Measurements from ENCODE around the gene PNPLA3. TPM values are rescaled to one million over a fixed set of nuclear protein-coding genes. Genes with fewer than 3 reads are reported as not detected.
"Not testable (repeated sequence)": the region's sequence is repeated elsewhere in the genome, so short reads cannot be mapped to it uniquely, and the experiment has no call there.

The PNPLA3 gene
- polyA plus RNA-seq, 1 donor: 1.3 TPM

DNA sequence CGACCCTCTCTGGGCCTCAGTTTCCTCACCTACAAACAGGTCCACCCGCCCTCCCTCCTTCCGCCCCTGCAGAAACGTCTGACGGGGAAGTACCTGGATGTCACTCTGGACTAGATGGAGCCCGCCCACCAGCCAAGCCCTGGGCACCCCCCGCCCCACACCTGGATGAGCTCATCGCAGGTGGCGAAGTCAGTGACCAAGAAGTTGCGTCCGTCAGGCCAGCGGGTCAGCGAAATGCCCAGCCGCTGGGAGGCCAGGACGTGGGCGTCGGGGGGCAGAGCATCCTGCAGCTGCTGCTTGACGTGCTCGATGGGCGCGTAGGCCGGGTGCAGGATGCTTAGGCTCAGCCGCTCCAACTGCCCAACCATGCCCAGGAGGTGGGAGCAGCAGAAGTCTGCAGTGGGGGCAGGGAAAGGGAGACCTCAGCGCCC is 32.7 kb upstream of the PNPLA3 start:
- Histone ChIP-seq H3K27me3 (ENCODE audit: control insufficient read depth, insufficient read depth, low read length) (peaks cover 53% of the 10 kb centered on the region), H3K36me3 (ENCODE audit: control insufficient read depth, insufficient read depth, low read length) (no peaks in the 10 kb centered on the region), H3K4me1 (ENCODE audit: control insufficient read depth, insufficient read depth, low read length) (no peaks in the 10 kb centered on the region), H3K4me3 (ENCODE audit: low read length) (no peak overlapping the region), H3K9me3 (ENCODE audit: control insufficient read depth, low read depth, low read length) (no peaks in the 10 kb centered on the region), H3K27ac (ENCODE audit: low read length) (no peak overlapping the region)
- DNase-seq: no peak
- no CpG with 5 or more reads among the region's 24 CpGs for WGBS (ENCODE audit: insufficient coverage, low lambda C conversion rate)

DNA sequence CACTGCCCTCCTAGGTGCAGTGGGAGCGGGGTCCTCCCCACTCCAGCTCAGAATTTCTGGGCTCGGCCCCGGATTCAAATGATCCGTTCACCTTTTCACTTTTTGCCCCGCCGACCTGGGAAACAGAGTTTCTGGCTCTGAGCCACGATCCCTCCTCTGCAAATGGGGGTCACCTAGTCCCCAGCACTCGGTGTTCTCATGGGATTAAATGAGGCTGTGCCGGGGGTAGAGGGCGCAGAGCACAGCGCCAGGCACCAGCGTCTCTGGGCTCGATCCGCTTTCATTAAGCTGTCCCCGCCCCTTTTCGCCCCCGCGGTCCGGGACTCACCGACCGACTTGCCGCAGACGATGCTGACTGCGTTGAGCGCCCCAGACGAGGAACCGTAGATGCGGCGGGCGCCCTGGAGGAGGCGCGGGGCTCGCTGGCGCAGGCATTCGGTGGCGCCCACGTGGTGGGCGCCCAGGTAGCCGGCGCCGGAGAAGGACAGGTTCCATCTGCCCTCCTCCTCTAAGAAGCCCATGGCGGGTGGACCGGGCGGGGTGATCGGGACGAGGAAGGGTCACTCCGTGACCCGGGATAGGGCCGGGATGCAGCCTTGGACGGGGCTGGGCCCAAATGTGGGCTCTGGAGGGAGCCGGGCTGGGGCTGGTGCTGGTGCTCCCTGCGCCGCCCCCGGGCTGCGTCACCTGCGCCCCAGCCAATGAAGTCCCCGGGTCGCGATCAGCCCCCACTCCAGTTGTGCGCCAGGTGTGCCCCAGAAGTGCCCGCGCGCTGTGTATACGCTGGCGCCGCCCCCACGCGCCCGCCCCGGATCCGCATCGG is 32.0 kb upstream of the PNPLA3 start, which contains the start of gene PNPLA5:
Gene PNPLA5, minus strand, starts transcription at position 654 of the 823 bp plus-strand sequence. Its CDS starts 133 bp downstream, at position 521.
- Histone ChIP-seq H3K36me3 (ENCODE audit: control insufficient read depth, insufficient read depth, low read length) (no peaks in the 10 kb centered on the region), H3K4me3 (ENCODE audit: low read length) (no peak within 1 kb of the TSS), H3K9me3 (ENCODE audit: control insufficient read depth, low read depth, low read length) (no peaks in the 10 kb centered on the region), H3K27me3 (ENCODE audit: control insufficient read depth, insufficient read depth, low read length) (peaks cover 53% of the 10 kb centered on the region), H3K27ac (ENCODE audit: low read length) (no peak within 1 kb of the TSS), H3K4me1 (ENCODE audit: control insufficient read depth, insufficient read depth, low read length) (no peaks in the 10 kb centered on the region)
- no CpG with 5 or more reads among the region's 72 CpGs for WGBS (ENCODE audit: insufficient coverage, low lambda C conversion rate)
- DNase-seq: no peak

DNA sequence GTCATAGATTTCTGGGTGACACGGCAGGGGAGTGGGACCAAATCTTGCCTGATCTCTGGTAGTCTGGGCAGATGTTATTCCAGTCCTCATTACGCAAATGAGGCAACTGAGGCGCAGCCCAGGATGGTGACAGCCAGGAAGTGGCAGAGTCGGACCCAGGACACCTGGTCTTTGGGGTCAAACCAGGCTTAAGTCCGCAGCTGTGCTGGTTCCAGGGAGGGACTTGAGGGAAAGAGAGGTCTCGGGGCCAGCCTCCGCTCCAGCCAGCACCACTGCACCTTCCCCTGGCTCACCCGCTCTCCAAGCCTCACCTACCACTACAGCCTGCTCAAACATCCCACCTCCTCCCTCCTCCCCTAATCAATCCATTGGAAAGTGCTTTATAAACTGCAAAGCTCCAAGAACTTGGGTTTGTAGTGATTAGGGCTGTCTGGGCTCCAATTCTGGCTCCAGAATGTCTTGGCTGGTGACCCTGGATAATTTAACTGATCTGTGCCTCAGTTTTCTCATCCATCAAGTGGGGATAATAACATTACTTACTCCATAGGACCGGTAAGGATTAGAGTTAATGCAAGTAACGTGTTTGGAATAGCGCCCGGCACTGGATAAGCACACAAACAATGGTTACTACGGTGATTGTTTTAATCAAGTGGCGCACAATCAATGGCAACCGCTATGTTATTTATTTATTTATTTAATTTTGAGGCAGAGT is 31.3 kb upstream of the PNPLA3 start:
- H3K4me1 ChIP-seq (ENCODE audit: control insufficient read depth, insufficient read depth, low read length): no peaks in the 10 kb centered on the region
- peaks cover 53% of the 10 kb centered on the region for H3K27me3 ChIP-seq (ENCODE audit: control insufficient read depth, insufficient read depth, low read length)
- H3K9me3 ChIP-seq (ENCODE audit: control insufficient read depth, low read depth, low read length): no peaks in the 10 kb centered on the region
- no CpG with 5 or more reads among the region's 15 CpGs for WGBS (ENCODE audit: insufficient coverage, low lambda C conversion rate)
- no peaks in the 10 kb centered on the region for H3K36me3 ChIP-seq (ENCODE audit: control insufficient read depth, insufficient read depth, low read length)
- no peak for DNase-seq
- no peak overlapping the region for H3K4me3 ChIP-seq (ENCODE audit: low read length)
- no peak overlapping the region for H3K27ac ChIP-seq (ENCODE audit: low read length)

DNA sequence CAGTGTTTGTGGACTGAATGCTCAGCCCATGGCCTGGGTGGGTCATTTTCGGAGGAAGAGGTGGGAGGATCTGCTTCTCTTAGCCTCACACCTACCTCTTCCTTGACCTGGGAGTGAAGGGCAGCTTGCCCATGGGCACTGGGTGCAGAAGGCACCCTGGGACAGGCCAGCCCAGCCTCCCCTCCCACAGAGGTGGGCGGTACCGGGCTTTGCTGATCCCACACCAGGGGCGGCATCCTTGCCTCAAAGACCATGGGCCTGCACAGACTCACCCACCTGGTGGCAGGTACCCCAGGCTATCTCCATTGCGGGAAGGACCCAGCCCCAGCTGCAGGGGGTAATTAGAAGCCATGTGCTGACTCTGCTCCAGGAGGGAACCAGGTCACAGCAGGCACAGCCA is 30.3 kb upstream of the PNPLA3 start:
- no peak for DNase-seq
- Histone ChIP-seq H3K9me3 (ENCODE audit: control insufficient read depth, low read depth, low read length) (no peaks in the 10 kb centered on the region), H3K27ac (ENCODE audit: low read length) (no peak overlapping the region), H3K4me1 (ENCODE audit: control insufficient read depth, insufficient read depth, low read length) (no peaks in the 10 kb centered on the region), H3K27me3 (ENCODE audit: control insufficient read depth, insufficient read depth, low read length) (peaks cover 47% of the 10 kb centered on the region), H3K4me3 (ENCODE audit: low read length) (no peak overlapping the region), H3K36me3 (ENCODE audit: control insufficient read depth, insufficient read depth, low read length) (no peaks in the 10 kb centered on the region)
- WGBS (ENCODE audit: insufficient coverage, low lambda C conversion rate): no CpG with 5 or more reads among the region's 5 CpGs

DNA sequence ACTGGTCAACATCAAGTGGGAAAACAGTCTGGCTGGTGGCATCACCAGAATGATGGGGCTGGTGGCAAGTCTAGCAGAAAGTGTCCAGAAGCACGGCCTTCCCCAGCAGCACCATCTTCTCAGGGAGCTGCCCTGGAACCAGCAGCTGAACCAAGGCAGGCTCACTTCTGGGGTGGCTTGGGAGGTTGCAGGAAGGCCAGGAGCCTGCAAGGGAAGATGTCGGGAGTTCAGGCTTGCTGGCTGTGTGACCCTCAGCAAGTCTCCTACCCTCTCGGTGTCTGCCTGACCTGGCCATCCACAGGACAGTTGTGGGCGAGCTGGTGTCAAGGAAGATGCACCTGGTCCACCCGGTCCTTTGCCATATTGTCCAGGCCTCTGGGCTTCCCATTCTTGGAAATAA is 29.5 kb upstream of the PNPLA3 start:
- Histone ChIP-seq H3K36me3 (ENCODE audit: control insufficient read depth, insufficient read depth, low read length) (no peaks in the 10 kb centered on the region), H3K27ac (ENCODE audit: low read length) (no peak overlapping the region), H3K9me3 (ENCODE audit: control insufficient read depth, low read depth, low read length) (no peaks in the 10 kb centered on the region), H3K4me1 (ENCODE audit: control insufficient read depth, insufficient read depth, low read length) (no peaks in the 10 kb centered on the region), H3K27me3 (ENCODE audit: control insufficient read depth, insufficient read depth, low read length) (peaks cover 42% of the 10 kb centered on the region), H3K4me3 (ENCODE audit: low read length) (no peak overlapping the region)
- DNase-seq: no peak
- WGBS (ENCODE audit: insufficient coverage, low lambda C conversion rate): no CpG with 5 or more reads among the region's 5 CpGs

DNA sequence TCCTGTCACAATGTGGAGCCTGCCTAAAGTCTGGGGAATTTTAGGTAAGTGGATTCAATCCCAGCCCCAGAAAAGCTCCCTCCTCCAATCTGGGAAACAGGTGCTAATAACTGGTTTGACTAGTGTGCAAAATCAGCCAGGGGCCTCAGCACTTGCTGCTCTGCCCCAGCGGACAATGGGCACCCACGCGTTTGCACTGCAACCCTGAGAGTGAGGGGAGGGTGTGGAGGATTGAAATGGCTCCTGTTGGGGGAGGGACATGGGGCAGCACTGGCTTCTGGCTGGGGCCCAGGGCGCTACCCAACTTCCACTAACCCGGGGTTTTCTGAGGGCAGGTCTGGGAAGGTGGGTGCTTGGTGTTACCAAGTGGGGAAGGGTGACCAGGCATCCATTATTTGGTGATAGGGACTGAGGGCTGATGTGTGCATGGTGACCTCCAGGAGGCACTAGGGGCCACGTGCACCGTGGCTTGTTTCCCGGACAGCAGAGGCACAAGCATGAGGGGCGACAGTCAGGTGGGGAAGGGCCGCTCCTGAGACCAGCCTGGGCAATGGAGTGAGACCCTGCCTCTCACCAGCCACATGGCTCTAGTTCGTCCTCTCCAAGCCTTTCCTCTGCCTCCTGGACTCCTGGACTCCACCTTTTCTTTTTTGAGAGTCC is 27.5 kb upstream of the PNPLA3 start:
- no peak overlapping the region for H3K27ac ChIP-seq (ENCODE audit: low read length)
- WGBS (ENCODE audit: insufficient coverage, low lambda C conversion rate): no CpG with 5 or more reads among the region's 11 CpGs
- no peaks in the 10 kb centered on the region for H3K4me1 ChIP-seq (ENCODE audit: control insufficient read depth, insufficient read depth, low read length)
- H3K9me3 ChIP-seq (ENCODE audit: control insufficient read depth, low read depth, low read length): no peaks in the 10 kb centered on the region
- no peak overlapping the region for H3K4me3 ChIP-seq (ENCODE audit: low read length)
- no peaks in the 10 kb centered on the region for H3K36me3 ChIP-seq (ENCODE audit: control insufficient read depth, insufficient read depth, low read length)
- H3K27me3 ChIP-seq (ENCODE audit: control insufficient read depth, insufficient read depth, low read length): peaks cover 27% of the 10 kb centered on the region
- no peak for DNase-seq

DNA sequence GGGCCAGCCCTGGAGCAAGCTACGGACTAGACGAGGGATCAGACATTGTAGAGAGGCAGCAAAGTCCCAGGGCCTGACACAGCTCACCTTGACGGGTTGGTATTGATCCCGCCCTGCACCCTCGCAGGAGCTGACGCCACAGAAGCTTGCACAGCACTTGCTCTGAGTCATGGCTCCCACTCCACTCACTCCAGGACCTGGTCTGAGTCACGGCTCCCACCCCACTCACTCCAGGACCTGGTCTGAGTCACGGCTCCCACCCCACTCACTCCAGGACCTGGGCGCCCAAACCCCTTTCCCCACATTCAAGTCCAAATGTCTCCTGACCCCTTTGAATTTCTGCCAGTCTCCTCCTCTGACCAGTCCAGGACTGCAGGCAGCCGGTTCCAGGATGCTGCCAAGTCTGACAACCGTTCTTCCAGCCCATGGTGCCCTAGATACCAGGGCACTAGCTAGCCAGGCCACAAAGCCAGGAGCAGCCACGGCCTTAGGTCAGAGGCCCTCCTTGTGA is 25.8 kb upstream of the PNPLA3 start:
- DNase-seq: no peak
- no CpG with 5 or more reads among the region's 12 CpGs for WGBS (ENCODE audit: insufficient coverage, low lambda C conversion rate)
- Histone ChIP-seq H3K27ac (ENCODE audit: low read length) (no peak overlapping the region), H3K4me1 (ENCODE audit: control insufficient read depth, insufficient read depth, low read length) (no peaks in the 10 kb centered on the region), H3K36me3 (ENCODE audit: control insufficient read depth, insufficient read depth, low read length) (no peaks in the 10 kb centered on the region), H3K4me3 (ENCODE audit: low read length) (no peak overlapping the region), H3K27me3 (ENCODE audit: control insufficient read depth, insufficient read depth, low read length) (peaks cover 11% of the 10 kb centered on the region), H3K9me3 (ENCODE audit: control insufficient read depth, low read depth, low read length) (no peaks in the 10 kb centered on the region)

DNA sequence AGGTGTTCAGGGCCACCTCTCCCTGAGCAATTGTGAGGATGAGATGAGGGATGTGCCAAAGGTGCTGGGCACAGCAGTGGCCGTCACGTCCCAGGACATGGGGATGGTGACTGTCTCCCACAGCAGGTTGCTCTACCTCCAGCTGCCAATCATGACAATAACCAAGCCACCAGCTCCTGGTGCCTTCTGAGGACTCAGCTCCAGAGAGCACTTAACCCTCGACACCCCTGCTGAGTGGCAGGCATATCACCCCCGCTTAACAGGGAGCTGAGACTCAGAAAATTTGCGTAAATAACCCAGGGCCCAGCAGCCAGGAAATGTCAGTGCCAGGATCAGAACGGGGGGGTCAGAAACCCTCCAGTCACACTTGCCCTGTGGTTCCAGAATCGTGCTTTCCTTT is 23.4 kb upstream of the PNPLA3 start:
- Histone ChIP-seq H3K36me3 (ENCODE audit: control insufficient read depth, insufficient read depth, low read length) (no peaks in the 10 kb centered on the region), H3K9me3 (ENCODE audit: control insufficient read depth, low read depth, low read length) (no peaks in the 10 kb centered on the region), H3K4me3 (ENCODE audit: low read length) (no peak overlapping the region), H3K27ac (ENCODE audit: low read length) (no peak overlapping the region), H3K4me1 (ENCODE audit: control insufficient read depth, insufficient read depth, low read length) (no peaks in the 10 kb centered on the region), H3K27me3 (ENCODE audit: control insufficient read depth, insufficient read depth, low read length) (peaks cover 5% of the 10 kb centered on the region)
- no peak for DNase-seq
- no CpG with 5 or more reads among the region's 7 CpGs for WGBS (ENCODE audit: insufficient coverage, low lambda C conversion rate)

DNA sequence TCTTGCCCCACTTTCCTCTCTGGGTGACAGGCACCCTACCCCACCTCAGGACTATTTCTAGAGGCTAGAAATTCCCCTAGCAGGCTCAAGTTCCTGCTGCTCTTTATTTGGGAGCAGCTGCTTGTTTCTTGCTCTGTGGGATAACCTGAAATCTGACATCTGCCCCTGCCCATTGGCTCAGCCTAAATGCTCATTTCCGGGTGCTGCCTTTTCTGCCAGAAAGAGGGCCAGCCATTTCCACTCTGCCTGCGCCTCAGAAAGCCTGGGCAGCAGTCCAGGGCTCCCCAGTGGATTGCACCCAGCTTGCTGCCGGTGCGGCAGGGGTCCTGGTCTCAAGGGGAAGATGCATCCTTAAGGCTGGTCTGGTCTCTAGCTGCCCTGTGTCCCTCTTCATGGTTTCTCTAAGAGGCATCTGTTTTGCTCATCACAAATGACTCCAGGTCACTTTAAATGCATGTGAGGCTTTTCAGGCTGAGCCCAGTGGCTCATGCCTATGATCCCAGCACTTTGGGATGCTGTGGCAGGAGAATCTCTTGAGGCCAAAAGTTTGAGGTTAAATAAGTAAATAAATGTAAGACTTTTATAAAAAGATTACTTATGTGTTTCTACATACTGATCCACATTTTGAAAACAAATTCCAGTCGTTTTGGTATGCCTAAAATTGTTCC is 21.5 kb upstream of the PNPLA3 start:
- no peak for DNase-seq
- Histone ChIP-seq H3K27me3 (ENCODE audit: control insufficient read depth, insufficient read depth, low read length) (peaks cover 5% of the 10 kb centered on the region), H3K4me1 (ENCODE audit: control insufficient read depth, insufficient read depth, low read length) (no peaks in the 10 kb centered on the region), H3K4me3 (ENCODE audit: low read length) (no peak overlapping the region), H3K9me3 (ENCODE audit: control insufficient read depth, low read depth, low read length) (no peaks in the 10 kb centered on the region), H3K27ac (ENCODE audit: low read length) (no peak overlapping the region), H3K36me3 (ENCODE audit: control insufficient read depth, insufficient read depth, low read length) (no peaks in the 10 kb centered on the region)
- WGBS (ENCODE audit: insufficient coverage, low lambda C conversion rate): 56% methylated on average over 1 of the region's 5 CpGs

DNA sequence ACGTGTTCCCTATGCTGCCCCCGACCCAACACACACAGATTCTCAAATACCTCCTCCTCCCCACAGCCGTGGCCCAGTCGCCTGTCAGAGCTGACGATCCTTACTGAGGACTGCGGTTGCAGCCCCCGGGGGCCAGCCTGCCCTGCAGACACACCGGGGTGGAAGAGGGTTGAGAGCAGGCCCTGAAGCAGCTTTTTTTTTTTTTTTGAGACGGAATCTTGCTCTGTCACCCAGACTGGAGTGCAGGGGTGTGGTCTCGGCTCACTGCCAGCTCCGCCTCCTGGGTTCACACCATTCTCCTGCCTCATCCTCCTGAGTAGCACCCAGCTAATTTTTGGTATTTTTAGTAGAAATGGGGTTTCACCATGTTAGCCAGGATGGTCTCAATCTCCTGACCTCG is 20.6 kb upstream of the PNPLA3 start:
- H3K27me3 ChIP-seq (ENCODE audit: control insufficient read depth, insufficient read depth, low read length); H3K4me1 ChIP-seq (ENCODE audit: control insufficient read depth, insufficient read depth, low read length); DNase-seq; H3K27ac ChIP-seq (ENCODE audit: low read length); H3K36me3 ChIP-seq (ENCODE audit: control insufficient read depth, insufficient read depth, low read length); H3K9me3 ChIP-seq (ENCODE audit: control insufficient read depth, low read depth, low read length); H3K4me3 ChIP-seq (ENCODE audit: low read length): not testable (repeated sequence)
- WGBS (ENCODE audit: insufficient coverage, low lambda C conversion rate): no CpG with 5 or more reads among the region's 12 CpGs

Data from large intestine (tissue), 3 donors.